ENCODE measurements around the gene MARK1. TPM values are rescaled to one million over a fixed set of nuclear protein-coding genes. Genes with fewer than 3 reads are reported as not detected.

Gene MARK1
- total and polyA plus RNA-seq, 2 experiments from 2014 or later = 11.1 to 13.6 TPM

- TF ChIP-seq CTCF (conservative IDR thresholded peaks at IDR 0.05; ENCODE audit: low read depth in 2 of 2) (no peak), ZNF114 (CRISPR knock-in tag; IDR thresholded peaks at IDR 0.05) (no peak), EZH2phosphoT487 (IDR thresholded peaks at IDR 0.05; ENCODE audit: unreplicated experiment) (no peak), EZH2 (IDR thresholded peaks at IDR 0.05; ENCODE audit: low read depth, unreplicated experiment) (no peak), CREB1 (CRISPR knock-in tag; IDR thresholded peaks at IDR 0.05; ENCODE audit: low read depth) (no peak), ETS1 (IDR thresholded peaks at IDR 0.05) (no peak), POLR2AphosphoS5 (IDR thresholded peaks at IDR 0.05; ENCODE audit: low read depth) (no peak), STAT1 (IDR thresholded peaks at IDR 0.05; ENCODE audit: unreplicated experiment) (no peak), NANOG (IDR thresholded peaks at IDR 0.05; ENCODE audit: borderline replicate concordance) (no peak), ZNF331 (CRISPR knock-in tag; IDR thresholded peaks at IDR 0.05; ENCODE audit: low read depth) (no peak), JUNB (IDR thresholded peaks at IDR 0.05; ENCODE audit: unreplicated experiment) (no peak), REST (IDR thresholded peaks at IDR 0.05; ENCODE audit: unreplicated experiment) (no peak)
Observed at GRCh38 chr1:220628431-220628830, 100.5 kb downstream of the MARK1 start (continued).

GRCh38 chr1:220631238-220631815 is 103.4 kb downstream of the MARK1 start:
- H3K9me3 Mint-ChIP-seq = no peaks in the 10 kb centered on the region
- Histone ChIP-seq H3K79me2 (replicated peaks; ENCODE audit: insufficient read depth) (no peaks in the 10 kb centered on the region), H3K27ac (ENCODE audit: low read depth) (no peak overlapping the region), H3K4me3 (no peak overlapping the region), H3K4me1 (ENCODE audit: insufficient read depth) (peaks cover 13% of the 10 kb centered on the region; the same call in 1 of the 2 replicates), H3K9me2 (ENCODE audit: insufficient read depth) (no peaks in the 10 kb centered on the region), H3K27me3 (ENCODE audit: insufficient read depth) (no peaks in the 10 kb centered on the region), H3F3A (replicated peaks; ENCODE audit: low read depth) (no peaks in the 10 kb centered on the region), H2AFZ (no peak overlapping the region), H3K36me3 (ENCODE audit: insufficient read depth) (peaks cover 4% of the 10 kb centered on the region), H4K20me1 (replicated peaks; ENCODE audit: insufficient read depth) (no peaks in the 10 kb centered on the region), H3K4me2 (no peak overlapping the region)
- peaks cover 14% of the 10 kb centered on the region for H3K36me3 Mint-ChIP-seq (ENCODE audit: low read depth)
- H3K27ac Mint-ChIP-seq = peak overlapping the region; percentile 89
- ATAC-seq (no peak; the same call in 2 of the 3 replicates), DNase-seq (ENCODE audit: low spot score) (no peak)
- H3K4me3 Mint-ChIP-seq = no peak overlapping the region
- peaks cover 35% of the 10 kb centered on the region for H3K4me1 Mint-ChIP-seq
- H3K27me3 Mint-ChIP-seq (ENCODE audit: insufficient read depth, low read depth, poor library complexity) = peaks cover 5% of the 10 kb centered on the region
- TF ChIP-seq ZNF114 (CRISPR knock-in tag; IDR thresholded peaks at IDR 0.05) = no peak
- no peak for TF ChIP-seq STAT1 (IDR thresholded peaks at IDR 0.05; ENCODE audit: unreplicated experiment)
- no peak for TF ChIP-seq JUNB (IDR thresholded peaks at IDR 0.05; ENCODE audit: unreplicated experiment)
- no peak for TF ChIP-seq EZH2 (IDR thresholded peaks at IDR 0.05; ENCODE audit: low read depth, unreplicated experiment)
- no peak for TF ChIP-seq ZNF462 (CRISPR knock-in tag; IDR thresholded peaks at IDR 0.05)
